GM19240 (cell line): Measurements from ENCODE around the gene ZNF598.
"Not testable (repeated sequence)": the region's sequence is repeated elsewhere in the genome, so short reads cannot be mapped to it uniquely, and the experiment has no call there.

Experiments used
- DNase-seq: peaks from one replicate; pipeline ENCODE4 v3.0.0; 2011; ENCODE audit warnings: low spot score; ENCODE audit not compliant: insufficient read length

The ZNF598 gene

GRCh38 chr16:1977875-1978268 is 31.7 kb downstream of the ZNF598 start:
- DNase-seq = no peak

- DNase-seq = no peak
These were observed 32.4 kb downstream of the ZNF598 start for GRCh38 chr16:1976951-1977874.

- DNase-seq = no peak
These were observed 33.5 kb downstream of the ZNF598 start for GRCh38 chr16:1976216-1976520.

GRCh38 chr16:1975432-1976215 is 34.0 kb downstream of the ZNF598 start:
- no peak for DNase-seq

- DNase-seq = no peak
These were observed 35.2 kb downstream of the ZNF598 start for GRCh38 chr16:1974157-1975070.

GRCh38 chr16:1973461-1974156 is 36.0 kb downstream of the ZNF598 start:
- no peak for DNase-seq

- no peak for DNase-seq
These were observed 37.1 kb downstream of the ZNF598 start for GRCh38 chr16:1972490-1972877.

GRCh38 chr16:1971796-1972489 is 37.7 kb downstream of the ZNF598 start, which contains the start of gene TBL3:
Gene TBL3 (plus strand): TSS chr16:1972053. CDS start chr16:1972165, 112 bp downstream.
- peak; percentile 100 for DNase-seq

- DNase-seq = no peak
These were observed 41.3 kb downstream of the ZNF598 start for GRCh38 chr16:1968146-1968953.

GRCh38 chr16:1966460-1966859 is 43.2 kb downstream of the ZNF598 start, which contains the start of gene RNF151:
Gene RNF151 (plus strand): TSS chr16:1966856. CDS start chr16:1966882, 26 bp downstream.
- no peak for DNase-seq

- no peak for DNase-seq
These were observed 44.1 kb downstream of the ZNF598 start for GRCh38 chr16:1965396-1966001.

- DNase-seq = peak; percentile 100
These were observed 44.9 kb downstream of the ZNF598 start, which contains the start of gene RPS2 for GRCh38 chr16:1964506-1965395. Gene RPS2 (minus strand): TSS chr16:1964826. CDS start chr16:1964625, 201 bp downstream.

GRCh38 chr16:1963806-1964505 is 45.7 kb downstream of the ZNF598 start:
- DNase-seq = no peak

GRCh38 chr16:1962161-1963153 is 47.2 kb downstream of the ZNF598 start:
- not testable (repeated sequence) for DNase-seq

GRCh38 chr16:1961651-1962067 is 48.0 kb downstream of the ZNF598 start:
- no peak for DNase-seq
